GM12873 (cell line): ENCODE results near the gene TRAPPC10.
A peak's percentile ranks its signal among the peaks of the same experiment; 100 is the strongest.

ENCODE experiments used
- TF ChIP-seq, protein P1 (sequence below): IDR thresholded peaks from 2 replicates; pipeline ENCODE4 v1.5.1; 2012; ENCODE audit warnings: low read depth, mild to moderate bottlenecking, moderate library complexity, low read length, control low read depth; ENCODE audit not compliant: insufficient read depth; ENCODE audit errors: missing control alignments

The TRAPPC10 gene

DNA sequence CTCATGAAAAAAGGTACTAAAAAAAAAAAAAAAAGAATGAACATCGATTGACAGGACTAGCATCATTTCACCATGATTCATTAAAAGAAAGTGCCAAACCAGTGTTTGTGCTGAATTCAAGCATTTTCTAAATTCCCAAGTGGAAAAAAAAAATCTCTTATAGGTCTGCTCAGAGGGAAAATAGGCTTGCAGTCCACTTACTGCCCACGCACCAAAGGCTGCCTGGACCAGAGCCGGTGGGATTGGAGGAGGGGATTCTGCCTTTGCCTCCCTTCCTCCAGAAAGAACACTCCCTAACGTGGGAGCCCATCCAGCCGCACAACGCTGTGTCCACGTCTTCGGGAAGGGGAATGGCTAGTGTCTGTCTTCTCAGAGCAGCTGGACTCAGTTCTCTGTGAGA lies 5.5 kb upstream of the TRAPPC10 start:
- TF ChIP-seq, protein P1, sequence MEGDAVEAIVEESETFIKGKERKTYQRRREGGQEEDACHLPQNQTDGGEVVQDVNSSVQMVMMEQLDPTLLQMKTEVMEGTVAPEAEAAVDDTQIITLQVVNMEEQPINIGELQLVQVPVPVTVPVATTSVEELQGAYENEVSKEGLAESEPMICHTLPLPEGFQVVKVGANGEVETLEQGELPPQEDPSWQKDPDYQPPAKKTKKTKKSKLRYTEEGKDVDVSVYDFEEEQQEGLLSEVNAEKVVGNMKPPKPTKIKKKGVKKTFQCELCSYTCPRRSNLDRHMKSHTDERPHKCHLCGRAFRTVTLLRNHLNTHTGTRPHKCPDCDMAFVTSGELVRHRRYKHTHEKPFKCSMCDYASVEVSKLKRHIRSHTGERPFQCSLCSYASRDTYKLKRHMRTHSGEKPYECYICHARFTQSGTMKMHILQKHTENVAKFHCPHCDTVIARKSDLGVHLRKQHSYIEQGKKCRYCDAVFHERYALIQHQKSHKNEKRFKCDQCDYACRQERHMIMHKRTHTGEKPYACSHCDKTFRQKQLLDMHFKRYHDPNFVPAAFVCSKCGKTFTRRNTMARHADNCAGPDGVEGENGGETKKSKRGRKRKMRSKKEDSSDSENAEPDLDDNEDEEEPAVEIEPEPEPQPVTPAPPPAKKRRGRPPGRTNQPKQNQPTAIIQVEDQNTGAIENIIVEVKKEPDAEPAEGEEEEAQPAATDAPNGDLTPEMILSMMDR = no peak

DNA sequence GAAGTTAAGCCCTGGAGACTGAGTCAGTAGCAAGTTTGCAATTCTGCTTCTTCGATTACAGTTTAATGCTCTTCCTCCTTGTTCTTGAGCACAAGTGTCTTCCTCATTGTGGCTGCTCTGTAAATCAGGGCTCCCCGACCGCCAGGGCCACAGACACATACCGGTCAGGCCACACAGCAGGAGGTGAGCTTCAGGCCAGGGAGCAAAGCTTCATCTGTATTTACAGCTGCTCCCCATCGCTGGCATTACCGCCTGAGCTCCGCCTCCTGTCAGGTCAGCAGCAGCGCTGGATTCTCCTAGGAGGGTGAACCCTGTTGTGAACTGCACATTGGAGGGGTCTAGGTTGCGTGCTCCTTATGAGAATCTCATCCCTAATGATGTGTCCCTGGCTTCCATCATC lies 1.7 kb upstream of the TRAPPC10 start:
- TF ChIP-seq, protein P1 = no peak

DNA sequence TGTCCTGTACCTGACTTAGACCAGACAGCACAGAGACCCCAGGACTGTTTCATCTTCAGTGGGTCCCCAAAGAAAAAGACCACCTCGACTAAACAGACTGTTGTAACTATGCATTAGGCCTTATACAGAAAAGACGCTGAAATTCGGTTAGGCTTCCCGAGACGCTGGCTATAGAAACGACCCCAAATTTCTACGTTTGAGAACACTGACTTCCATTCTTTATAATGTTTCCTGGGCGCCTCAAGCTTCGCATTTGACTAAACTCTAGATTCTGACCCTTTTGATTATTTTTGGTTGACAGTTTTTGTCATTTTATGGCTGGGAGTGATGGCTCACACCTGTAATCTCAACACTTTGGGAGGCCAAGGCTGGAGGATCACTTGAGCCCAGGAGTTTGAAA lies 986 bp upstream of the TRAPPC10 start:
- TF ChIP-seq, protein P1 = no peak

DNA sequence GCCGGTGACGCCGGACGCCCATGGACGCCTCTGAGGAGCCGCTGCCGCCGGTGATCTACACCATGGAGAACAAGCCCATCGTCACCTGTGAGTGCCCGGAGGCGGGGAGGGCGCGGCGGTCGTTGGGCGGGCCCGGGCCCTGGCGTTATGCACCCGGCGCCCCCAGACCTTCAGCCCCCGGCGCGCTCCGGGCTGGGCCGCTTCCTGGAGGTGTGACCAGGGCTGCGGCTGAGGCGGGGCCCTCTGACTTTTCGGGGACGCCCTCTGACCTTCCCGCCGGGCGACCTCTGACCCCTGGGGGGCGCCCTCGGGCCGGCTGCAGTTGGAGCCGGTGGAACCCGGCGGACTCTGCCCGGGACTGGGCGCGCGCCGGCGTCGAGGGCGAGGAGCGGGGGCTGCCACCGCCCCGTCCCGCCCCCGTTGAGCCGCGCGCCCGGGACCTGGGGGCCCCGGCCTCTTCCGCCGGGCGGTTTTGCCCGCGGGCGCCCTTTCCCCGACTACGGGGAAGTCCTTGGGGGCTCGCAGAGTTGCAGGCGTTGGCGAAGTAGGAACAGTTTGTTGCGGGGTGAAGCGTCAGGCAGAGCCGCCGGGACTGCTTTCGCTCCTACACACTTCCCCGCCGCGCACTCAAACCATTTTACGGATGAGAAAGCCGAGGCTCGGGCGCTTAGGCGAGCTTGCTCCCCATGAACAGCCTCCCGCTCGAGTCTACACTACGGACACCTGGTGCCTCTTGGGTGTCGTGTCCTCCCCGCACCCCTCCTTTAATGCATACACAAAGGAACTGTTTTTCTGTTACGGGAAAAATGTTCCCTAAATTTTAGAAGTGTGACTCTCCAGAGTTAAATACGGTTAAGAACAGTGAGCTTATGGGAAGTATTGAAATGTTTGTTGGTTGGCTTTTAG lies 618 bp downstream of the TRAPPC10 start:
- TF ChIP-seq, protein P1 = peak; percentile 60

DNA sequence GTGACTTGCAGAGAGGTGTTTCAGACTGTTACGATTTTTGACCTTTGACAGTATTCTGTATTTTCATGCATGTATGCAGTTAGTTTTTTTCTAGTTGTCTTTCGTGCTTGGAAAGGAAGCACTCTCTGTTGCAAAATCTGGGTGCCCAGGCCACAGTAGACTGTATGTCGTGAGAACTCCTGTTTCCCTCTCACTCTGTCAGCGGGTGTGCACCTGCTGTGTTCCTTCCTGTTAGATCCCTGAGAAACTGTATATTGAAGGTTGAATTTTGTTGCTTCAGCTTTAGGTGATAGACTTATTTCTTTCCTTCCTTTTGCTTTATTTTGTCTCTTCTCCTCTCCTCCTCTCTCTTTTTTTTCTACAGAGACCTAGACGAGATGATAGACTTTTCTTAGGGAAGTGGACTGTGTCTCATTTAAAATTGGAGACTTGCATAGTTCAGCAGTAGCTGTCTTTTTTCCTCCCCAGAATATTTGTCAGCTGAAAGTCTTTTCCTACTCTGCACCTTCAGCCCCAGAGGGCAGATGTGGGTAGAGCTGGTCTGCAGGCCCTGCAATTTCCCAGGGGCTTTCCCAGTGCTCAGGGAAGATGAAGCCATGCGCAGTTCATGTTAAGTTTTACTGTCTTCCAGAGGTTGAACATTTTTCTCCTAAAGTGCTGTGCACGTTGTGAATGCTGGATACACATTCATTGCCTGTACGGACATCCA lies 1.4 kb downstream of the TRAPPC10 start:
- TF ChIP-seq, protein P1 = no peak

DNA sequence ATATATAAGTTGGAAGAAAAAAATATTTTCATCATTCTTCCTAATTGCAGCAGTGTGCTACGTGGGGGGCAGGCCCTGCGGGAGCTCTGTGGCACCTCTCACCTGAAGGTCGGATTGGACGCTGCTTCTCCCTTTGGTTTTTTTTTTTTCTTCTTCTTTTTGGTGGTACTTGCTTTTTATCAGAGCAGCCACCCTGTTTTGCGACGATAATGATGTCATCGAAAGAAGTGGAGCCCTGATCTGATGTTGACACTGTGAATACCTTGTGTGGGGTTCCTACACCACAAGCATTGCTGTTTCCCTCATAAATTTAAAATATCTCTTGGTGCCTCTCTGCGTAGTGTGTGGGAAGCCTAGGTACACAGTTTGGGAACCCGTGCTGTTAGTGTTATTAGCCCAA lies 5.5 kb downstream of the TRAPPC10 start:
- TF ChIP-seq, protein P1 = no peak

DNA sequence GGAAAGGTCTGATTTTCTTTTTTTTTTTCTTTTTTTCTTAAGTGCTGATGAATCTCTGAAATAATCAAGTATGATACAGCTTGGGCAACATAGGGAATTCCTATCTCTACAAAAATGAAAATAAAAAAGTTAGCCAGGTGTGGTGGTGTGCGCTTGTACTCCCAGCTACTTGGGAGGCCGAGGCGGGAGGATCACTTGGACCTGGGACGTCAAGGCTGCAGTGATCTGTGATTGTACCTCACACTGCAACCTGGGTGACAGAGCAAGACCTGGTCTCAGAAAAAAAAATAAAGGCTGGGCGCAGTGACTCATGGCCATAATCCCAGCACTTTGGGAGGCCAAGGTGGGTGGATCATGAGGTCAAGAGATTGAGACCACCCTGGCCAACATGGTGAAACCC lies 6.0 kb downstream of the TRAPPC10 start:
- TF ChIP-seq, protein P1 = no peak
